ENCODE results near the gene CACNB1. TPM values are rescaled to one million over a fixed set of nuclear protein-coding genes. Genes with fewer than 3 reads are reported as not detected.

CACNB1 gene
- 0.65 and 0.99 TPM in 2 replicates for total RNA-seq

- peak; percentile 53 to 64 for DNase-seq (ENCODE audit: low read depth in 2 of 2)
These were observed at the start of gene CACNB1 for GRCh38 chr17:39197380-39198185. TSS of gene CACNB1 (minus strand) at chr17:39197669. CDS start at chr17:39197495, 174 bp downstream.

- DNase-seq (ENCODE audit: low read depth in 2 of 2) = no peak
These were observed 48.8 kb upstream of the CACNB1 start for GRCh38 chr17:39246274-39246673.

GRCh38 chr17:39244600-39245570 is 47.4 kb upstream of the CACNB1 start:
- DNase-seq (ENCODE audit: low read depth in 2 of 2) = peak; percentile 78 to 83

GRCh38 chr17:39244016-39244599 is 46.6 kb upstream of the CACNB1 start:
- no peak for DNase-seq (ENCODE audit: low read depth in 2 of 2)

- no peak for DNase-seq (ENCODE audit: low read depth in 2 of 2)
These were observed 45.7 kb upstream of the CACNB1 start for GRCh38 chr17:39243155-39243554.

GRCh38 chr17:39240631-39241030 is 43.2 kb upstream of the CACNB1 start:
- no peak for DNase-seq (ENCODE audit: low read depth in 2 of 2)

- DNase-seq (ENCODE audit: low read depth in 2 of 2) = peak; percentile 29 to 59
These were observed 42.3 kb upstream of the CACNB1 start for GRCh38 chr17:39239640-39240314.

GRCh38 chr17:39238311-39238972 is 41.0 kb upstream of the CACNB1 start:
- no peak for DNase-seq (ENCODE audit: low read depth in 2 of 2)

- DNase-seq (ENCODE audit: low read depth in 2 of 2) = no peak
These were observed 40.1 kb upstream of the CACNB1 start for GRCh38 chr17:39237586-39237985.

GRCh38 chr17:39236981-39237441 is 39.5 kb upstream of the CACNB1 start:
- DNase-seq (ENCODE audit: low read depth in 2 of 2) = no peak

- no peak for DNase-seq (ENCODE audit: low read depth in 2 of 2)
These were observed 39.0 kb upstream of the CACNB1 start for GRCh38 chr17:39236450-39236927.

GRCh38 chr17:39235555-39236449 is 38.3 kb upstream of the CACNB1 start:
- DNase-seq (ENCODE audit: low read depth in 2 of 2) = peak; percentile 29 to 66

GRCh38 chr17:39231591-39232551 is 34.4 kb upstream of the CACNB1 start:
- DNase-seq (ENCODE audit: low read depth in 2 of 2) = peak; percentile 49 to 57

GRCh38 chr17:39231091-39231561 is 33.7 kb upstream of the CACNB1 start:
- DNase-seq (ENCODE audit: low read depth in 2 of 2) = no peak

- DNase-seq (ENCODE audit: low read depth in 2 of 2) = no peak
These were observed 32.9 kb upstream of the CACNB1 start for GRCh38 chr17:39230361-39230760.

GRCh38 chr17:39229274-39229913 is 31.9 kb upstream of the CACNB1 start:
- peak; percentile 18 to 76 for DNase-seq (ENCODE audit: low read depth in 2 of 2)

- no peak for DNase-seq (ENCODE audit: low read depth in 2 of 2)
These were observed 30.0 kb upstream of the CACNB1 start for GRCh38 chr17:39227364-39227919.
